AML-193 (cell line): Measurements from ENCODE around the gene LGALS7.

Source experiments
- DNase-seq, 2 experiments: peaks; one replicate each; lab custom pipeline; 2025; lab: John Stamatoyannopoulos, UW

LGALS7 gene

DNA sequence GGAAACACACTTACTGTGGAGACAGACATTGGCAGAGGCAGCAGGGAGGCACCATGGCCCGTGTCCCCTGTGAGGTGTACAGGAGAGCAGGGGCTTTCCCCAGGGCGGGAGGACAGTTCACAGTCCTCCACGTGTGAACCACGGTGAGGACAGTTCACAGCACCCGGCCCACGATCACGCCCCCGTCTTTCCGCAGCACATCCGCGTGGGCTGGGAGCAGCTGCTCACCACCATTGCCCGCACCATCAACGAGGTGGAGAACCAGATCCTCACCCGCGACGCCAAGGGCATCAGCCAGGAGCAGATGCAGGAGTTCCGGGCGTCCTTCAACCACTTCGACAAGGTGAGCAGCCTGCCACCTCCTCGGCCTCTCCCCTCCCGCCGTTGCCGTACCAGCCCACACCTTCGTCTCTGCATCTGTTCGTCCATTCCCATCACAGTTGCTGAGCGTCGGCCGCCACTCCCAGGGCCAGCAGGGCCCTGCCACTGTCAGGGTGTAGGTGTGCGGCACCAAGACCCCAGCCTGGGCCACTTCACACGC lies 46.5 kb downstream of the LGALS7 start:
- DNase-seq, result no peak

GRCh38 chr19:38726284-38726673 lies 47.0 kb downstream of the LGALS7 start:
- no peak for DNase-seq

DNA sequence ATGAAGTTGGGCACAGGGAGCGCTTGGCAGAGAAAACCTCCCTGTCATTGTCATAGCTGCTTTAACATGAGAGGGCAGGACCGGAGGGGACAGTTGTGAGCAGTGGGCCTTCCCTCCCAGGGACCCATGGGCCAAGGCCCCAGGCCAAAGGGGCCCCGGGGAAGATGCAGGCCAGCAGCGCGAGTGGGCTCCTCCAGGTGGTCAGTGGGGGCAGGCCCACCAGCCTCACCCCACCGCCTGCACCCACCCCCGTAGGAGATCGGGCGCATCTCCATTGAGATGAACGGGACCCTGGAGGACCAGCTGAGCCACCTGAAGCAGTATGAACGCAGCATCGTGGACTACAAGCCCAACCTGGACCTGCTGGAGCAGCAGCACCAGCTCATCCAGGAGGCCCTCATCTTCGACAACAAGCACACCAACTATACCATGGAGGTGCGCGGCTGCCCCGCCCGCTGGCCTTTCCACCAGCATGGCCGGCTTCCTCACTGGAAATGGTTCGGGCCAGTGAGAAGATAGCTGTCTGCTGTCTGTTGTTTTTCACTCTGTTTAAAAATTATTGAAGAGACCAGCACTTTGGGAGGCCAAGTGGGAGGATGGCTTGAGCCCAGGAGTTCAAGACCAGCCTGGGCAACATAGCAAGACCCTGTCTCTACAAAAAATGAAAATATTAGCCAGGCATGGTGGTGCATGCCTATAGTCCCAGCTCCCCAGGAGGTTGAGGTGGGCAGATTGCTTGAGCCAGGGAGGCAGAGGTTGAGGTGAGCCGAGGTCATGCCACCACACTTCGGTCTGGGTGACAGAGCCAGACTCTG lies 47.6 kb downstream of the LGALS7 start:
- no peak for DNase-seq

DNA sequence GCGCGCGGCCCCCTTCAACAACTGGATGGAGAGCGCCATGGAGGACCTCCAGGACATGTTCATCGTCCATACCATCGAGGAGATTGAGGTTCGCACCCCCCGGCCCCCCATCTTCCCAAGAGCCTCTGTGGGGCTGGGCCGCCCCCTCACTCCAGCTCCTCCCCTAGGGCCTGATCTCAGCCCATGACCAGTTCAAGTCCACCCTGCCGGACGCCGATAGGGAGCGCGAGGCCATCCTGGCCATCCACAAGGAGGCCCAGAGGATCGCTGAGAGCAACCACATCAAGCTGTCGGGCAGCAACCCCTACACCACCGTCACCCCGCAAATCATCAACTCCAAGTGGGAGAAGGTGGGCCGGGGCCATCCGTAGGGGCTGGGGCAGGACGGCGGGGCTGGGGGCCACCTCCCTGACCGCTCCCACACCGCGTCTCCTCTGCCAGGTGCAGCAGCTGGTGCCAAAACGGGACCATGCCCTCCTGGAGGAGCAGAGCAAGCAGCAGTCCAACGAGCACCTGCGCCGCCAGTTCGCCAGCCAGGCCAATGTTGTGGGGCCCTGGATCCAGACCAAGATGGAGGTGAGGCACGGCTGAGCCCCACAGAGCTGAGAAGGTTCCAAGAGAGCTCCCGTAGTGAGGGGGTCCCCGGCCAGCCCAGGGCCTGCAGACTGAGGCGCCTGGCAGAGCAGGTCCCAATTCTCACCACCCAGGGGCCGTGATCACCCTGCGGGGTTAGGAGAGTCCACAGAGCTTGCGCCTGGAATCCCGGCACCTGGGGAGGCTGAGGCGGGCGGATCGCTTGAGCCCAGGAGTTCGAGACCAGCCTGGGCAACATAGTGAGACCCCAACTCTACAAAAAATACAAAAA lies 49.1 kb downstream of the LGALS7 start:
- DNase-seq, result no peak

DNA sequence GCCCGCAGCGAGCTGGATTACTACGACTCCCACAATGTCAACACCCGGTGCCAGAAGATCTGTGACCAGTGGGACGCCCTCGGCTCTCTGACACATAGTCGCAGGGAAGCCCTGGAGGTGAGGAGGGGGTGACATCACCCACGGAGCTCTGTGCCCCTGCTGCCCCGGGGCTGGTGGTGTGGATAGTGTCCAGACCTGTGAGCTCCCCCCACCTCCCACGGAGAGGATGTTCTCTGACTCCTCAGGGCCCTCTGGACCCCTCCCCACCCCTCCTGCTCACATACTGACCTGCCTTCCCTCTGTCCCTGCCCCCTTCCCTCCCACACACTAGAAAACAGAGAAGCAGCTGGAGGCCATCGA lies 49.7 kb downstream of the LGALS7 start:
- no peak for DNase-seq

- no peak for DNase-seq
These were observed 50.2 kb downstream of the LGALS7 start for GRCh38 chr19:38722947-38723605.

DNA sequence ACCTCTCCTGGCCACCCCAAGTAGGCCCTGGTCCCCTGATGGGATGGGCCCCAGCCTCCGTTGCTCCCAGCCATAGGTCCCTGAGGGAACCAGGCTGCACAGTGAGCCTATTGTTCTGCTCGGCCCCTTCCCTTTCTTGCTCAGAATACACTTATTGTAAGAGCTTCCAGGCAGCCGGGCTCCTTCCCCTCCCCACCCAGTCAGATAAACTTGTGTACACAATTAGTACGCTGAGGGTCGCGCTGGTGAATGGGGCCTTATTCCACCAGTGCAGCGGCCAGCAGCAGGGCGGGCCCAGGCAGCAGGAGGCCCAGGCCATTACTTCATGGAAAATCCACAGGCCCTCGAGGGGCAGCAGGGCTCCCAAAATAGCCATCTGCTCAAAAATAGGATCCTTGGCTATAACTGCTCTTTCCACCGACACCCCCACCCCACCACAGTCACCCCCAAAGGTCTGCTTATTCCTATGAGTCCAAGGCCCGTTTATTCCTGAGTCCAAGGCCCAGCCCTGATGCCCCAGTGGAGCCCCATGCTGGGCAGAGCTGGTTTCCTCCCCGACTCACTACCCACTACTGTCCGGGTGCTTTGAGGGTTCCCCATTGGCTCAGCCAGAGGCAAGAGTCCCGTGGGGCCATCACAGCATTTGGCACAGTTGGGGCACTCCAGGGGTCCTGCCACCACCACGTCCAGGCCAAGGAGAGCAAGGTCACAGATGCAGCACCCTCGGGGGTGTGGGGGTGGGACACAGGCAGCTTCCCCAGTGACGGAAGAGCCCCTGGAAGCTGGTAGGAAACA lies 51.1 kb downstream of the LGALS7 start:
- DNase-seq, result no peak

- DNase-seq, result no peak
These were observed 51.8 kb downstream of the LGALS7 start for GRCh38 chr19:38721496-38721895.
